Neural cell (in vitro differentiated cells): ENCODE data around the gene ZNF521. TPM values are rescaled to one million over a fixed set of nuclear protein-coding genes. Genes with fewer than 3 reads are reported as not detected.
A peak's percentile ranks its signal among the peaks of the same experiment; 100 is the strongest.

ENCODE experiments used
- H2AFZ ChIP-seq: fragments of 200-600, 300-800 bp; sonication (generic), shearing (Covaris generic); 2 replicates; pipeline ENCODE4 v1.6.0; 2014; ENCODE audit warnings: low read depth, mild to moderate bottlenecking, antibody characterized with exemption, low read length, moderate library complexity
- H3F3A ChIP-seq: fragments of 200-600 bp; shearing (Covaris generic); 2 replicates; pipeline ENCODE4 v1.6.1; 2016; ENCODE audit warnings: mild to moderate bottlenecking, moderate library complexity, mixed read lengths, antibody characterized with exemption, low read length; ENCODE audit not compliant: insufficient read depth, poor library complexity, severe bottlenecking
- H3K27ac ChIP-seq: fragments of 200-600, 300-800 bp; sonication (generic), shearing (Covaris generic); 2 replicates; pipeline ENCODE4 v1.5.1; 2014; ENCODE audit warnings: mild to moderate bottlenecking, low read length, moderate library complexity
- H3K27me3 ChIP-seq: fragments of 300-800, 200-600 bp; sonication (generic), shearing (Covaris generic); 2 replicates; pipeline ENCODE4 v1.6.0; 2014; ENCODE audit warnings: mild to moderate bottlenecking, low read depth, low read length, moderate library complexity; ENCODE audit not compliant: insufficient read depth
- H3K36me3 ChIP-seq: fragments of 300-800, 200-600 bp; sonication (generic), shearing (Covaris generic); 2 replicates; pipeline ENCODE4 v1.5.1; 2014; ENCODE audit warnings: mild to moderate bottlenecking, antibody characterized with exemption, low read length, moderate library complexity; ENCODE audit not compliant: insufficient read depth
- H3K4me2 ChIP-seq: fragments of 300-800, 200-600 bp; sonication (generic), shearing (Covaris generic); 2 replicates; pipeline ENCODE4 v1.6.0; 2014; ENCODE audit warnings: mild to moderate bottlenecking, low read length
- H3K4me3 ChIP-seq: fragments of 300-800, 200-600 bp; sonication (generic), shearing (Covaris generic); 2 replicates; pipeline ENCODE4 v1.5.1; 2014; ENCODE audit warnings: mild to moderate bottlenecking, low read length, moderate library complexity
- H3K79me2 ChIP-seq: fragments of 200-600 bp; shearing (Covaris generic); replicated peaks from 2 replicates; pipeline ENCODE4 v1.6.0; 2014; ENCODE audit warnings: mild to moderate bottlenecking, low read length, moderate library complexity; ENCODE audit not compliant: insufficient read depth
- H3K9ac ChIP-seq: fragments of 300-800, 200-600 bp; sonication (generic), shearing (Covaris generic); 2 replicates; pipeline ENCODE4 v1.6.1; 2016; ENCODE audit warnings: mild to moderate bottlenecking, low read length, mixed read lengths
- H3K9me2 ChIP-seq: fragments of 200-600 bp; shearing (Covaris generic); 2 replicates; pipeline ENCODE4 v1.6.1; 2016; ENCODE audit warnings: mild to moderate bottlenecking, low read length, mixed read lengths; ENCODE audit not compliant: insufficient read depth
- H3K9me3 ChIP-seq: fragments of 200-600, 300-800 bp; sonication (generic), shearing (Covaris generic); 2 replicates; pipeline ENCODE4 v1.6.1; 2016; ENCODE audit warnings: mild to moderate bottlenecking, mixed run types, low read length, moderate library complexity, mixed read lengths
- H4K20me1 ChIP-seq: fragments of 200-600 bp; shearing (Covaris generic); 2 replicates; pipeline ENCODE4 v1.6.1; 2016; ENCODE audit warnings: mild to moderate bottlenecking, mixed run types; ENCODE audit not compliant: insufficient read depth
- CTCF ChIP-seq: fragments of 450-650 bp; IDR thresholded peaks from 2 replicates; pipeline ENCODE4 v1.5.1; 2014; ENCODE audit warnings: antibody characterized with exemption, mild to moderate bottlenecking, moderate library complexity; ENCODE audit not compliant: poor library complexity, severe bottlenecking
- EP300 ChIP-seq: fragments of 450-650 bp; conservative IDR thresholded peaks from 2 replicates; pipeline ENCODE4 v1.6.1; 2014; ENCODE audit warnings: antibody characterized with exemption, mild to moderate bottlenecking, moderate library complexity; ENCODE audit not compliant: poor library complexity, severe bottlenecking
- EZH2 ChIP-seq: fragments of 200-600, 300-800 bp; shearing (Covaris generic), sonication (generic); IDR thresholded peaks from 2 replicates; pipeline ENCODE4 v1.6.1; 2014; ENCODE audit warnings: antibody characterized with exemption, low read length, borderline replicate concordance, mild to moderate bottlenecking; ENCODE audit not compliant: insufficient read depth, poor library complexity, severe bottlenecking
- MXI1 ChIP-seq: fragments of 450-650 bp; conservative IDR thresholded peaks from 2 replicates; pipeline ENCODE4 v1.6.1; 2014; ENCODE audit warnings: antibody characterized with exemption, mild to moderate bottlenecking; ENCODE audit not compliant: poor library complexity, severe bottlenecking
- POLR2AphosphoS5 ChIP-seq: IDR thresholded peaks from 2 replicates; pipeline ENCODE4 v1.6.1; 2012
- RAD21 ChIP-seq: fragments of 450-650 bp; conservative IDR thresholded peaks from 2 replicates; pipeline ENCODE4 v1.6.1; 2014; ENCODE audit warnings: antibody characterized with exemption, mild to moderate bottlenecking, moderate library complexity
- SMC3 ChIP-seq: fragments of 450-650 bp; conservative IDR thresholded peaks from 2 replicates; pipeline ENCODE4 v1.6.1; 2014; ENCODE audit warnings: antibody characterized with exemption, mild to moderate bottlenecking, moderate library complexity; ENCODE audit not compliant: poor library complexity
- TAF1 ChIP-seq: IDR thresholded peaks from 2 replicates; pipeline ENCODE4 v1.6.1; 2012; ENCODE audit warnings: low read depth
- polyA plus RNA-seq: library from polyadenylated mRNA; depleted of rRNA; stranded (reverse); fragments of >200 nt; gene quantifications from 2 replicates; pipeline ENCODE4 v1.2.3, GENCODE V29; 2014
- TF ChIP-seq, protein P1 (sequence below): IDR thresholded peaks from 2 replicates; pipeline ENCODE4 v1.6.1; 2012; ENCODE audit warnings: borderline replicate concordance

Gene ZNF521
- polyA plus RNA-seq, 1 donor from 2014 or later: 101 TPM

DNA sequence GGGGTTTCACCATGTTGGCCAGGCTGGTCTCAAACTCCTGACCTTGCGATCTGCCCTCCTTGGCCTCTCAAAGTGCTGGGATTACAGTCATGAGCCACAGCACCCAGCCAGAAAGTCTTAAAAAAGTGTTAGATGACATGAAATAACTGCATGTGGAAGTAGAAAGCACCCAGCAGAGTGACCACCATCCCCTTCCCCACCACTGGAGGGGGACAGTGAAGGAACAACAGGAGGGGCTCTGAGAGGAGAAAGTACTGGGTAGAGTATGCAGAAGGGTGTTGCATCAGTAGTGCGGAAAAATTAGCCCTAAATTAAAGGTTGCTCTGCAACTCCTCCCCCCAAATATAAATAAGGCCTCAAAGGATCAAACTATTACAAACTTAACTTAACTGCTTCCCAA lies 230.5 kb downstream of the ZNF521 start:
- H3K27ac ChIP-seq: no peak overlapping the region
- no peaks in the 10 kb centered on the region for H4K20me1 ChIP-seq
- no peak overlapping the region for H2AFZ ChIP-seq
- no peak overlapping the region for H3K4me2 ChIP-seq
- H3K36me3 ChIP-seq: no peaks in the 10 kb centered on the region
- H3K9me2 ChIP-seq: no peaks in the 10 kb centered on the region
- H3K27me3 ChIP-seq: no peaks in the 10 kb centered on the region
- peaks cover 41% of the 10 kb centered on the region for H3K79me2 ChIP-seq
- TF ChIP-seq, protein P1, sequence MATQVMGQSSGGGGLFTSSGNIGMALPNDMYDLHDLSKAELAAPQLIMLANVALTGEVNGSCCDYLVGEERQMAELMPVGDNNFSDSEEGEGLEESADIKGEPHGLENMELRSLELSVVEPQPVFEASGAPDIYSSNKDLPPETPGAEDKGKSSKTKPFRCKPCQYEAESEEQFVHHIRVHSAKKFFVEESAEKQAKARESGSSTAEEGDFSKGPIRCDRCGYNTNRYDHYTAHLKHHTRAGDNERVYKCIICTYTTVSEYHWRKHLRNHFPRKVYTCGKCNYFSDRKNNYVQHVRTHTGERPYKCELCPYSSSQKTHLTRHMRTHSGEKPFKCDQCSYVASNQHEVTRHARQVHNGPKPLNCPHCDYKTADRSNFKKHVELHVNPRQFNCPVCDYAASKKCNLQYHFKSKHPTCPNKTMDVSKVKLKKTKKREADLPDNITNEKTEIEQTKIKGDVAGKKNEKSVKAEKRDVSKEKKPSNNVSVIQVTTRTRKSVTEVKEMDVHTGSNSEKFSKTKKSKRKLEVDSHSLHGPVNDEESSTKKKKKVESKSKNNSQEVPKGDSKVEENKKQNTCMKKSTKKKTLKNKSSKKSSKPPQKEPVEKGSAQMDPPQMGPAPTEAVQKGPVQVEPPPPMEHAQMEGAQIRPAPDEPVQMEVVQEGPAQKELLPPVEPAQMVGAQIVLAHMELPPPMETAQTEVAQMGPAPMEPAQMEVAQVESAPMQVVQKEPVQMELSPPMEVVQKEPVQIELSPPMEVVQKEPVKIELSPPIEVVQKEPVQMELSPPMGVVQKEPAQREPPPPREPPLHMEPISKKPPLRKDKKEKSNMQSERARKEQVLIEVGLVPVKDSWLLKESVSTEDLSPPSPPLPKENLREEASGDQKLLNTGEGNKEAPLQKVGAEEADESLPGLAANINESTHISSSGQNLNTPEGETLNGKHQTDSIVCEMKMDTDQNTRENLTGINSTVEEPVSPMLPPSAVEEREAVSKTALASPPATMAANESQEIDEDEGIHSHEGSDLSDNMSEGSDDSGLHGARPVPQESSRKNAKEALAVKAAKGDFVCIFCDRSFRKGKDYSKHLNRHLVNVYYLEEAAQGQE: no peak
- TF ChIP-seq SMC3 (no peak), RAD21 (no peak), POLR2AphosphoS5 (no peak), CTCF (no peak), MXI1 (no peak), TAF1 (no peak), EZH2 (no peak), EP300 (no peak)
- H3K4me3 ChIP-seq: no peak overlapping the region
- no peaks in the 10 kb centered on the region for H3K9me3 ChIP-seq
- H3F3A ChIP-seq: no peaks in the 10 kb centered on the region
- no peak overlapping the region for H3K9ac ChIP-seq

- Histone ChIP-seq H2AFZ (no peak overlapping the region), H3K79me2 (peaks cover 43% of the 10 kb centered on the region), H3K9me3 (no peaks in the 10 kb centered on the region), H4K20me1 (no peaks in the 10 kb centered on the region), H3K4me2 (peak overlapping the region; percentile 7), H3K9ac (no peak overlapping the region), H3K36me3 (no peaks in the 10 kb centered on the region), H3K9me2 (no peaks in the 10 kb centered on the region), H3K4me3 (no peak overlapping the region), H3K27ac (peak overlapping the region; percentile 26), H3F3A (no peaks in the 10 kb centered on the region), H3K27me3 (no peaks in the 10 kb centered on the region)
- TF ChIP-seq EP300 (no peak), MXI1 (no peak), EZH2 (no peak)
- TF ChIP-seq, protein P1: no peak
Measured at GRCh38 chr18:25113566-25113965, 238.4 kb downstream of the ZNF521 start.
